NCI-H1092 (cell line): Measurements from ENCODE around the gene CLEC2D.
A peak's percentile ranks its signal among the peaks of the same experiment; 100 is the strongest.
"Not testable (repeated sequence)": the region's sequence is repeated elsewhere in the genome, so short reads cannot be mapped to it uniquely, and the experiment has no call there.

Source experiments
- DNase-seq: peaks from one replicate; lab custom pipeline; 2025; lab: John Stamatoyannopoulos, UW

Gene CLEC2D

DNA sequence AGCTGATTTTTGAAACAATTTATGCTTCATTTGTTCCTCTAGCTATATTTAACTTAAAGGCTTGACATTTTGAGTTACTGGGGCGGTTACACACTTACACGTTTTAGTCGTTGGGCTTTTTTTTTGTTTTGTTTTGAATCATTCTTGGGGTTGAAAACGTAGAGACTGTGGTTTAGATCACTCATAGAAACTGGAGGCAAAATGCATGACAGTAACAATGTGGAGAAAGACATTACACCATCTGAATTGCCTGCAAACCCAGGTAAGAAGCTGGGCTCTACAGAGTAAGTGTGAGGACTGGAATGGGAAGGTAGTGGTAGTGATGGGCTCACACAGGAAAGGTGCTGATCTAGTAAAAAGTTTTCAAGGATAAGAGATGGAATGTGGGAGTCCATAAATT is at the start of gene CLEC2D:
TSS of gene CLEC2D (plus strand) at position 180 of the 400 bp plus-strand sequence. CDS start at position 202, 22 bp downstream.
- DNase-seq: no peak

- no peak for DNase-seq
These were observed 44.5 kb upstream of the CLEC2D start for GRCh38 chr12:9625019-9625418.

- DNase-seq: no peak
These were observed 43.2 kb upstream of the CLEC2D start for GRCh38 chr12:9626291-9626690.

GRCh38 chr12:9626821-9627220 is 42.7 kb upstream of the CLEC2D start:
- DNase-seq: no peak

DNA sequence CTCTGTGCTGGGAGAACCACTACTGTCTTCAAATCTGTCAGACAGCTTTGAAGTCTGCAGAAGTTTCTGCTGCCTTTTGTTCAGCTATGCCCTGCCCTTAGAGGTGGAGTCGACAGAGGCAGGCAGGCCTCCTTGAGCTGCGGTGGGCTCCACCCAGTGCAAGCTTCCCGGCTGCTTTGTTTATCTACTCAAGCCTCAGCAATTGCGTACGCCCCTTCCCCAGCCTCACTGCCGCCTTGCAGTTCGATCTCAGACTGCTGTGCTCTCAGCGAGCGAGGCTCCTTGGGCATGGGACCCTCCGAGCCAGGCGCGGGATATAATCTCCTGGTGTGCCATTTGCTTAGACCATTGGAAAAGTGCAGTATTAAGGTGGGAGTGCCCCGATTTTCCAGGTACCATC is 36.7 kb upstream of the CLEC2D start:
- DNase-seq: no peak

DNA sequence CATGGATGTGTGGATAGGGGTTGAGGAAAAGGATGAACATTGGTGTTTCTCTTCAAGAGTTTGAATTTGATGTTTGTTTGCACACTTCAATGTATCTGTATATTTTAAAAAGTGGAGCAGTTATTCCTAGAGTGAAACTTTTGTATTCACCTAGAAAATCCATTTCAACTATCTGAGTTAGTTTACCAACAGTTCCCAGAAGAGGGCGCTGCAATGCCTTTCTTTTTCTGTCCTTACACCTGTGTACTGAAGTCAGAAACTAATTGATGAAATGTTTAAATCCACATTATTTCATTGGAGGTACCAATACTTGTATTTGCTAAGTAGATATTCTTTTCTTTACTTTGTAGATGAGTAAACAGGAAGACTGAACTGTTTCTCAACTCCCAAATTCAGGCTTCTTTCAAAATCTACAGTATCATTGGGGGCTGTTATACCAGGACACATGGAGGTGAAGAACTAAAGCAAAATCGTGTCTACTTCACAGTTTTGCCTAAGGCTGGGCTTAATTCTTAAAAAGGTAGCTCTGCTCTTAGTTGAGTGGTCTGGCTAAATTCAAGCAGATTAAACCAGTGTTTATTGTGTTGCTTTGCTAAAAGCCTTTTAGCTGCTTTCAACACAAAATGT is 35.2 kb upstream of the CLEC2D start:
- peak; percentile 2 for DNase-seq

- DNase-seq: no peak
These were observed 34.4 kb upstream of the CLEC2D start for GRCh38 chr12:9634969-9635754.

DNA sequence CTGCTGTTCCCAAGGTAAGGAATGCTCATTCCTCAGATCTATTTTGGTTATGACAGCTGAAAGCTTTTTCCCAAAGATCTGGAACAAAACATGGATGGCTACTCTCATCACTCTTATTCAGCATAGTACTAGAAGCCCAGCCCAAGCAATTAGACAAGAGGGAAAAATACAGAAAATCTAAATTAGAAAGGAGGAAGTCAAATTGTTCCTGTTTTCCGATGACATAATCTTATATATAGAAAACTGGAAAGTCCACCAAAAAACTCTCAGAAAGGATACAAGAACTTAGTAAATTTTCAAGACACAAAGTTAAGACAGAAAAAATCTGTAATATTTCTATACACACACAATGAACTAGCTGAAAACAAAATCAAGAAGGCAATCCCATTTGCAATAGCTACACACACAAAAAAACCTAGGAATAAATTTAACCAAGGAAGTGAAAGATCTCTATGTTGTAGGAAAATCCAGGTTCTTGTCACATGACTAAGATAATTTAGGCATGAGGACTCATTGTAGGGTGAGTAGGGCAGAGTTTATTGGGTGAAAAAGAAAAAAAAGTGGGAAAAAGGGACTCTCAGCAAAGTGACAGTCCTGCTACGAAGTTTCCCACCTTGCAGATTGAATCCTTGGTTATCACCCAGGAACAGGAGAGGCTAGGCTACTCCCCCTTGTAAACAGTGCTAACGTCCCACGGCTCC is 33.2 kb upstream of the CLEC2D start:
- DNase-seq: no peak

DNA sequence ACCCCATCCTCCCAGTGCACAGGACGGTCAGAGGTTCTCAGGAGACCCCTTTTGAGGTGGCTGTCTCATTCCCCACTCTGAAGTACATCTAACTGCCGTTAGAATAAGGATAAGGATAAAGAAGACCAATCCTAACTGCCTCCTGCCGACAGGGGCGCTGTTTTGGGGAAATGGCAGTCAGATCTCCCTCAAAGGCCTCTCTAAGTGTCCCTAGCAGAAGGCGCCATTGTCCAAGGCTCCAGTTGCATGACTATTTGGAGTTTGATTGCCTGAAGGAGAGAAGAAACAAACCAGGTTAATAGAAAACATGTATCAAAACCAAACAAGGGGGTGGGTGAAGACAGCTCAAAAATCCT is 32.7 kb upstream of the CLEC2D start:
- no peak for DNase-seq

- DNase-seq: no peak
These were observed 29.5 kb upstream of the CLEC2D start for GRCh38 chr12:9640024-9640423.

DNA sequence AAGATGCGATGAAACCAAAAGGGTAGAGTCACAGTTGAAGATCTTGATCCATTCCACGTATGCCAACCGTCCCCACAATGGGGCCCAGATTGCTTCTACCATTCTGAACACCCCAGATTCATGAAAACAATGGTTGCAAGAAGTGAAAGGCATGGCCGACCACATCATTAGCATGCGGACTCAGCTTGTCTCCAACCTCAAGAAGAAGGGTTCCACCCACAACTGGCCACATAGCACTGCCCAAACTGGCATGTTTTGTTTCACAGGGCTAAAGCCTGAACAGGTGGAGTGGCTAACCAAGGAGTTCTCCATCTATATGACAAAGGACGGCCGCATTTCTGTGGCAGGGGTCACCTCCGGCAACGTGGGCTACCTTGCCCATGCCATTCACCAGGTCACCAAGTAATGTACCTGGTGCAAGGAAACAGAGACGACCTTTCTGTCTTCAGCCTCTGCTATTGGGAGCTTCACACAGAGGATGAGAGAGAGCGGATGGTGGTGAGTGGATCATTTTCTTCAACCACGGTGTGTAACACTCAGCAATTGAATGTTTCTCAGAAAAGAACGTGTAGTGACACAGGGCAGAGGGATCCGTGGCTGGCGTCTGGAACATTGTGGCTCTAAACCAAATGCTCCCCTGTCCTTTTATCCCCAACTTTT is 26.8 kb upstream of the CLEC2D start:
- DNase-seq: no peak

GRCh38 chr12:9643266-9643660 is 26.2 kb upstream of the CLEC2D start:
- no peak for DNase-seq

DNA sequence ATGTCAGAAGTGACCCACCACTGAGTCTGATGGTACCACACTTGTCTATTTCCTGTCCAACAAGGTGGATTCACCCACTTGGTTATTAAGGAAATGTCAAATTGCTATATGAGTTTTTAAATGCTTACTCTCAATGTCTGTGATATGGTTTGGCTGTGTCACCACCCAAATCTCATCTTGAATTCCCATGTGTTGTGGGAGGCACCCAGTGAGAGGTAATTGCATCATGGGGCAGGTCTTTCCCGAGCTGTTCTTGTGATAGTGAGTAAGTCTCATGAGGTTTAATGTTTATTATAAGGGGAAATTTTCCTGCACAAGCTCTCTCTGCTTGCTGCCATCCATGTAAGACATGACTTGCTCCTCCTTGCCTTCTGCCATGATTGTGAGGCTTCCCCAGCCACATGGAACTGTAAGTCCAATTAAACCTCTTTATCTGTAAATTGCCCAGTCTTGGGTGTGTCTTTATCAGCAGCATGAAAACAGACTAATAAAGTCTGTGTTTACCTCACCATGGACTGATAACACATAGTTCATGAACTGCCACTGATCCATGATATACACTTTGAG is 24.4 kb upstream of the CLEC2D start:
- DNase-seq: not testable (repeated sequence)

GRCh38 chr12:9646794-9647781 is 22.4 kb upstream of the CLEC2D start:
- DNase-seq: no peak

- DNase-seq: peak; percentile 45
These were observed 21.4 kb upstream of the CLEC2D start for GRCh38 chr12:9647825-9648700.

DNA sequence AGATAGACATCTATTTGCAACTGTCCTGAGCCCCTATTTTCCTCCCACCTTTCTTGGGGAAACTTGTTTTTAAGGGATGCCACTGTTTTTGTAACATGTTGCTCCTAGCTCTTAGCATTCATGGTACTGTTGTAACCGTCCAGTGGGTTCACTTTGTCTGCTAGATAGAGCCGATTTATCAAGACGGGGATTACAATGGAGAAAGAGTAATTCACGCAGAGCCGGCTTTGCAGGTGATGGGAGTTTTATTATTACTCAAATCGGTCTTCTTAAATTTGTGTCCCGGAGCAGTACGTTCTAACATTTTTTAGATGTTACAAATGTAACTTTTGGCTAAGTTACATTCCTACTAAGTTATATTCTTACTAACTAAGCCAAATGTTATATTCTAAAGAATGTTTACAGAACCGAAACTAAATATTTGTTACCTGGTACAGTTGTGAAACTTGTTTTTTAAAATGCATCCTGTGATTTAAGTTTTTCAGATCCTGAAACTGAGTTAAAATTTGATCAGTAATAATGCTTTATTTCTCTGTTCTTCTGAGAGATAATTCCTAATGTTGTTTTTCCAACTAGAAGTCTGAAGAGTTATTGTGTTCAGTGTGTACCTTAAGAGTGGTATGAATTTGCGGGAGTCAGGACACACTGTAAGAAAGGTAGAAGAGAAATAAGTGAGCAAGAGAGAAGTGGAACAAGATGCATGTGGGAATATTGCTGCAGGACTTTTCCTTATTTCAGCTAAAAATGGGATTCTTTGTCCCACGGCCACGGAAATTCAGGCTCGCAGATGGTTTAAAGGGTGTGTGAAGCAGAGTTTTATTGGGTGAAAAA is 20.6 kb upstream of the CLEC2D start:
- no peak for DNase-seq

DNA sequence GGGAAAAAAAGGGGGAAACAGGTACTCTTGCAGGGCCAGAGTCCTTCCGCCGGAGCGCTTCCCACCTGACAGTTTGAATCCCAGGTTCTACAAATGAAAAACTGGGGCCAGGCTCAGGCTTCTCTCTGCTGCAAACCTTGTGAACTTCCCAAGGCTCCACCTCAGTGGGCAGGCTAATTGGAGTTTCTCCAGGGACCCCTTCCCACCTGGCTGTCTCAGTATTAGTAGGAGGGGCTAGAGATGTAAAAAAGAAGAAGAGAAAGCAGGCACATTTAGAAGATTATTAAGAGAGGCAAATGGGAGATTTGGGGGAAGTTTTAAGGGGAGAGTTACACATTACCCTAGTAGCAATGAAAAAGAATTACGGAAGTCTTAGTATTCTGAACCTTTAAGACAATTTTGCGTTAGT is 20.0 kb upstream of the CLEC2D start:
- DNase-seq: no peak

GRCh38 chr12:9650151-9650576 is 19.3 kb upstream of the CLEC2D start:
- DNase-seq: no peak

DNA sequence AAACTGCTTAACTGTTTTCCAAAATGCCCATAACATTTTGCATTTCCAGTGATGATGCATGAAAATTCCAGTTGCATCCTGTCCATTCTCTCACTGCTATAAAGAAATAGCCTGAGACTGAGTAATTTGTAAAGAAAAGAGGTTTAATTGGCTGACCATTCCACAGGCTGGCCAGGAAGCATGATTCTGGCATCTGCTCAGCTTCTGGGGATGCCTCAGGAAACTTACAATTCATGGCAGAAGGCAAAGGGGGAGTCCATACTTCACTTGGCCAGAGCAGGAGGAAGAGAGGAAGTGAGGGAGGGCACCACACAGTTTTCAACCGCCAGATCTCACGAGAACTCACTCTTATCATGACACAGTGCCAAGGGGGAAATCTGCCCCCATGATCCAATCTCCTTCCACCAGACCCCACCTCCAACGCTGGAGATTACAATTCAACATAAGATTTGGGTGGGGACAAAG is 18.2 kb upstream of the CLEC2D start:
- no peak for DNase-seq
